ENCODE data around the gene MISFA. TPM values are rescaled to one million over a fixed set of nuclear protein-coding genes. Genes with fewer than 3 reads are reported as not detected.

MISFA gene
- total RNA-seq, 1 donor from 2014 or later = 1.7 TPM

- no peaks in the 10 kb centered on the region for H3K36me3 Mint-ChIP-seq (ENCODE audit: unreplicated experiment)
- no peaks in the 10 kb centered on the region for H3K9me3 Mint-ChIP-seq (ENCODE audit: unreplicated experiment)
- H3K4me1 Mint-ChIP-seq (ENCODE audit: low read depth, unreplicated experiment) = no peaks in the 10 kb centered on the region
- no peak for DNase-seq
- no peak overlapping the region for H3K27ac Mint-ChIP-seq (ENCODE audit: unreplicated experiment)
- H3K4me3 Mint-ChIP-seq (ENCODE audit: unreplicated experiment) = no peak overlapping the region
- TF ChIP-seq CTCF (IDR thresholded peaks at IDR 0.05; ENCODE audit: partially characterized antibody, unreplicated experiment) = no peak
- H3K27me3 Mint-ChIP-seq (ENCODE audit: unreplicated experiment) = no peaks in the 10 kb centered on the region
Observed at GRCh38 chr11:18617688-18618341, 18.2 kb downstream of the MISFA start.

GRCh38 chr11:18618342-18619025 is 18.9 kb downstream of the MISFA start:
- TF ChIP-seq CTCF (IDR thresholded peaks at IDR 0.05; ENCODE audit: partially characterized antibody, unreplicated experiment) = no peak
- H3K9me3 Mint-ChIP-seq (ENCODE audit: unreplicated experiment) = no peaks in the 10 kb centered on the region
- no peak overlapping the region for H3K4me3 Mint-ChIP-seq (ENCODE audit: unreplicated experiment)
- H3K4me1 Mint-ChIP-seq (ENCODE audit: low read depth, unreplicated experiment) = no peaks in the 10 kb centered on the region
- DNase-seq = no peak
- no peaks in the 10 kb centered on the region for H3K27me3 Mint-ChIP-seq (ENCODE audit: unreplicated experiment)
- no peaks in the 10 kb centered on the region for H3K36me3 Mint-ChIP-seq (ENCODE audit: unreplicated experiment)
- H3K27ac Mint-ChIP-seq (ENCODE audit: unreplicated experiment) = no peak overlapping the region

GRCh38 chr11:18623707-18624106 is 24.1 kb downstream of the MISFA start:
- no peaks in the 10 kb centered on the region for H3K36me3 Mint-ChIP-seq (ENCODE audit: unreplicated experiment)
- no peak overlapping the region for H3K4me3 Mint-ChIP-seq (ENCODE audit: unreplicated experiment)
- no peaks in the 10 kb centered on the region for H3K9me3 Mint-ChIP-seq (ENCODE audit: unreplicated experiment)
- DNase-seq = no peak
- no peaks in the 10 kb centered on the region for H3K4me1 Mint-ChIP-seq (ENCODE audit: low read depth, unreplicated experiment)
- H3K27ac Mint-ChIP-seq (ENCODE audit: unreplicated experiment) = no peak overlapping the region
- no peaks in the 10 kb centered on the region for H3K27me3 Mint-ChIP-seq (ENCODE audit: unreplicated experiment)
- TF ChIP-seq CTCF (IDR thresholded peaks at IDR 0.05; ENCODE audit: partially characterized antibody, unreplicated experiment) = no peak

- H3K27ac Mint-ChIP-seq (ENCODE audit: unreplicated experiment) = no peak overlapping the region
- TF ChIP-seq CTCF (IDR thresholded peaks at IDR 0.05; ENCODE audit: partially characterized antibody, unreplicated experiment) = no peak
- H3K36me3 Mint-ChIP-seq (ENCODE audit: unreplicated experiment) = no peaks in the 10 kb centered on the region
- no peaks in the 10 kb centered on the region for H3K4me1 Mint-ChIP-seq (ENCODE audit: low read depth, unreplicated experiment)
- H3K4me3 Mint-ChIP-seq (ENCODE audit: unreplicated experiment) = no peak overlapping the region
- no peaks in the 10 kb centered on the region for H3K9me3 Mint-ChIP-seq (ENCODE audit: unreplicated experiment)
- DNase-seq = no peak
- H3K27me3 Mint-ChIP-seq (ENCODE audit: unreplicated experiment) = no peaks in the 10 kb centered on the region
Observed at GRCh38 chr11:18624161-18624560, 24.6 kb downstream of the MISFA start.

- peaks cover 12% of the 10 kb centered on the region for H3K9me3 Mint-ChIP-seq (ENCODE audit: unreplicated experiment)
- H3K4me1 Mint-ChIP-seq (ENCODE audit: low read depth, unreplicated experiment) = peaks cover 6% of the 10 kb centered on the region
- no peak for TF ChIP-seq CTCF (IDR thresholded peaks at IDR 0.05; ENCODE audit: partially characterized antibody, unreplicated experiment)
- DNase-seq = no peak
- H3K36me3 Mint-ChIP-seq (ENCODE audit: unreplicated experiment) = no peaks in the 10 kb centered on the region
- peak overlapping the region; percentile 98 for H3K4me3 Mint-ChIP-seq (ENCODE audit: unreplicated experiment)
- H3K27me3 Mint-ChIP-seq (ENCODE audit: unreplicated experiment) = no peaks in the 10 kb centered on the region
- no peak overlapping the region for H3K27ac Mint-ChIP-seq (ENCODE audit: unreplicated experiment)
Observed at GRCh38 chr11:18632841-18633240, 33.3 kb downstream of the MISFA start.
